K562 (cell line): ENCODE results near the gene TMEM267. TPM values are rescaled to one million over a fixed set of nuclear protein-coding genes. Genes with fewer than 3 reads are reported as not detected.

ENCODE experiments used
- CREB3 ChIP-seq: fragments of 450-650 bp; conservative IDR thresholded peaks from 2 replicates; pipeline ENCODE4 v1.6.1; 2016; ENCODE audit warnings: missing genetic modification characterization, low read depth, mild to moderate bottlenecking, missing compliant biosample characterization, moderate library complexity
- FOXK2 ChIP-seq, 2 experiments: fragments of 450-650 bp; IDR thresholded peaks in 1 of 2; conservative IDR thresholded peaks in 1 of 2; 2 replicates each; pipeline ENCODE4 v1.6.1; 2016; ENCODE audit warnings: low read depth in 2 of 2, mild to moderate bottlenecking in 1 of 2
- GABPB1 ChIP-seq: sonication (generic); formaldehyde crosslinking; IDR thresholded peaks from 2 replicates; pipeline ENCODE4 v1.8.0; 2022; ENCODE audit warnings: mild to moderate bottlenecking, missing genetic modification reagents
- HNRNPL ChIP-seq: fragments of 200-400 bp; formaldehyde crosslinking; IDR thresholded peaks from 2 replicates; pipeline ENCODE4 v1.6.1; 2017; ENCODE audit warnings: low read depth, mild to moderate bottlenecking, low read length
- KLF6 ChIP-seq: fragments of 250-450 bp; sonication (Bioruptor Pico); IDR thresholded peaks from 2 replicates; pipeline ENCODE4 v1.4.0; 2020; ENCODE audit warnings: mild to moderate bottlenecking, moderate library complexity, borderline replicate concordance
- NR3C1 ChIP-seq: sonication (generic); formaldehyde crosslinking; IDR thresholded peaks from 2 replicates; pipeline ENCODE4 v1.8.1; 2022; ENCODE audit warnings: missing genetic modification reagents
- PBX2 ChIP-seq, 2 experiments: IDR thresholded peaks in 1 of 2; conservative IDR thresholded peaks in 1 of 2; 2 replicates each; pipeline ENCODE4 v1.6.1; 2016; ENCODE audit warnings: low read depth in 2 of 2, mild to moderate bottlenecking in 1 of 2, missing compliant biosample characterization in 1 of 2, missing genetic modification characterization in 1 of 2, moderate library complexity in 1 of 2
- POLR2A ChIP-seq: fragments of 450-650 bp; conservative IDR thresholded peaks from 2 replicates; pipeline ENCODE4 v1.6.1; 2016
- POLR2AphosphoS2 ChIP-seq: IDR thresholded peaks from 2 replicates; pipeline ENCODE4 v1.6.1; 2012; ENCODE audit warnings: low read length, improper control_type of control experiment
- RUNX1 ChIP-seq: sonication (generic); IDR thresholded peaks from 2 replicates; pipeline ENCODE4 v1.6.1; 2016; ENCODE audit warnings: antibody characterized with exemption, low read depth
- SMAD1 ChIP-seq: fragments of 150-350 bp; IDR thresholded peaks from 2 replicates; pipeline ENCODE4 v1.6.1; 2014; ENCODE audit warnings: low read length, low read depth; ENCODE audit not compliant: partially characterized antibody
- STAT5A ChIP-seq: IDR thresholded peaks from 2 replicates; pipeline ENCODE4 v1.6.1; 2012; ENCODE audit warnings: low read length, inconsistent platforms, borderline replicate concordance
- ZBTB34 ChIP-seq: fragments of 250-450 bp; sonication (Bioruptor Pico); IDR thresholded peaks from 2 replicates; pipeline ENCODE4 v1.8.0; 2021; ENCODE audit warnings: mild to moderate bottlenecking, moderate library complexity
- ZBTB7A ChIP-seq: IDR thresholded peaks from 2 replicates; pipeline ENCODE4 v1.6.1; 2011; ENCODE audit warnings: low read depth, mild to moderate bottlenecking, low read length, moderate library complexity, borderline replicate concordance; ENCODE audit not compliant: control insufficient read depth
- ZNF165 ChIP-seq: fragments of 250-450 bp; sonication (Bioruptor Pico); IDR thresholded peaks from 2 replicates; pipeline ENCODE4 v1.4.0; 2020; ENCODE audit warnings: borderline replicate concordance
- ZNF174 ChIP-seq: fragments of 250-450 bp; sonication (Bioruptor Pico); IDR thresholded peaks from 2 replicates; pipeline ENCODE4 v1.4.0; 2020; ENCODE audit warnings: mild to moderate bottlenecking
- ZNF212 ChIP-seq: fragments of 450-650 bp; formaldehyde crosslinking; IDR thresholded peaks from 2 replicates; pipeline ENCODE4 v1.4.0; 2020; ENCODE audit warnings: mild to moderate bottlenecking
- ZNF764 ChIP-seq: fragments of 250-450 bp; sonication (Bioruptor Pico); IDR thresholded peaks from 2 replicates; pipeline ENCODE4 v1.4.0; 2020; ENCODE audit warnings: low read depth, mild to moderate bottlenecking, moderate library complexity
- ZSCAN29 ChIP-seq: fragments of 450-650 bp; IDR thresholded peaks from 2 replicates; pipeline ENCODE4 v1.6.1; 2017
- polyA plus RNA-seq, 8 experiments: library from polyadenylated mRNA; depleted of rRNA in 4 of 8; stranded (reverse) in 5 of 8; unstranded in 3 of 8; fragments of >200 nt; fragmentation: Nextera tagmentation in 2 of 8; fragmentation: Illumina TruSeq in 1 of 8; extraction: Ambion mirVana in 2 of 8; extraction: Trizol in 1 of 8; gene quantifications; 2 replicates each; pipeline versions ENCODE4 v1.2.1 to v1.2.3, GENCODE V29; 2011 to 2014; ENCODE audit warnings: inconsistent platforms in 1 of 8, missing spikeins in 1 of 8
- total RNA-seq, 7 experiments: library from RNA; depleted of rRNA in 6 of 7; stranded (reverse); fragments of >200 nt in 6 of 7; fragmentation: Illumina TruSeq in 2 of 7; extraction: Trizol in 2 of 7; gene quantifications; 2 replicates each; pipeline versions ENCODE4 v1.2.1 to v1.2.3, GENCODE V29; 2011 to 2021; ENCODE audit warnings: low replicate concordance in 1 of 7

TMEM267 gene
- total and polyA plus RNA-seq, 9 of the 15 experiments (the other 6 are each of a cell fraction or from before 2014, with no cell fraction given): 8.1 to 61.1 (median 17.8) TPM

GRCh38 chr5:43483298-43484105 is at the start of gene TMEM267 (continued):
- no peak for TF ChIP-seq PBX2 (CRISPR knock-in tag; IDR thresholded peaks at IDR 0.05; ENCODE audit: low read depth)
- TF ChIP-seq PBX2 (tag; conservative IDR thresholded peaks at IDR 0.05; ENCODE audit: low read depth): peak; percentile 45; the same call in 1 of the 2 replicates
- no peak for TF ChIP-seq ZNF165
- TF ChIP-seq RUNX1: no peak
- TF ChIP-seq NR3C1 (CRISPR knock-in tag): peak; percentile 67; the same call in 1 of the 2 replicates
- TF ChIP-seq CREB3: no peak; the same call in 1 of the 2 replicates
- no peak for TF ChIP-seq ZSCAN29
- peak; percentile 40; the same call in 1 of the 2 replicates for TF ChIP-seq KLF6
- TF ChIP-seq STAT5A: no peak
- no peak for TF ChIP-seq ZBTB34 (CRISPR knock-in tag)
- TF ChIP-seq HNRNPL: peak; percentile 73; the same call in 1 of the 2 replicates
- peak; percentile 25; the same call in 1 of the 2 replicates for TF ChIP-seq GABPB1 (CRISPR knock-in tag)
- no peak for TF ChIP-seq ZNF174 (CRISPR knock-in tag)
- peak; percentile 28; the same call in 1 of the 2 replicates for TF ChIP-seq ZNF212 (CRISPR knock-in tag)
- TF ChIP-seq FOXK2 (conservative IDR thresholded peaks at IDR 0.05 in 1 of 2, IDR thresholded peaks at IDR 0.05 in 1 of 2; ENCODE audit: low read depth in 2 of 2): peak; percentile 33 to 50; a peak in 2 of 4 replicates
- TF ChIP-seq POLR2A: peak; percentile 99
- TF ChIP-seq ZBTB7A: peak; percentile 88
- peak; percentile 89 for TF ChIP-seq SMAD1
- peak; percentile 78; the same call in 1 of the 2 replicates for TF ChIP-seq POLR2AphosphoS2
- no peak for TF ChIP-seq ZNF764
